HepG2 (cell line): ENCODE measurements around the gene CCDC66. TPM values are rescaled to one million over a fixed set of nuclear protein-coding genes. Genes with fewer than 3 reads are reported as not detected.
A peak's percentile ranks its signal among the peaks of the same experiment; 100 is the strongest.

Source experiments
- ATAC-seq: fragments of 200-7000 bp; cut with Tn5 transposase; 3 replicates; pipeline ENCODE4 v1.9.1; 2020; ENCODE audit warnings: mild to moderate bottlenecking, moderate library complexity
- BruUV-seq: library from RNA; stranded (reverse); fragments of 400-500 nt; replicated peaks from 2 replicates; lab custom pipeline; 2021; lab: Mats Ljungman, UMichigan
- CTCF ChIA-PET: fragments of 300-600 bp; formaldehyde crosslinking; extraction: SDS; loops from one replicate; lab custom pipeline; 2021; ENCODE audit warnings: low total read pairs, inconsistent platforms, low intra/inter-chr PET ratio; lab: Yijun Ruan, JAX
- POLR2A ChIA-PET: fragments of 350-600 bp; sonication (Branson Sonifier 250); formaldehyde crosslinking; loops from one replicate; lab custom pipeline; 2020; ENCODE audit warnings: antibody characterized with exemption, inconsistent platforms; lab: Yijun Ruan, JAX
- DNase-seq: peaks from one replicate; pipeline ENCODE4 v3.0.0-alpha.2; 2015; ENCODE audit warnings: low spot score
- FAIRE-seq: peaks from 3 replicates; lab custom pipeline; 2011; peaks lifted over from hg19 to GRCh38; lab: Jason Lieb, UNC
- H2AFZ ChIP-seq: one replicate; pipeline ENCODE4 v1.6.1; 2011; ENCODE audit warnings: low read length, inconsistent platforms
- H3K27ac ChIP-seq: fragments of 300-600 bp; 3 replicates; pipeline ENCODE4 v1.8.0; 2011; ENCODE audit warnings: mixed run types, mild to moderate bottlenecking, mixed read lengths, low read length, inconsistent platforms; ENCODE audit not compliant: insufficient read depth; ENCODE audit errors: extremely low read length
- H3K27me3 ChIP-seq, 2 experiments: fragments of 200-600 bp in 1 of 2; 2 replicates in 1 of 2; 3 replicates in 1 of 2; pipeline versions ENCODE4 v1.6.0 to v1.8.0; 2011; ENCODE audit warnings: low read length in 2 of 2, mild to moderate bottlenecking in 2 of 2, moderate library complexity in 2 of 2, inconsistent platforms in 1 of 2; ENCODE audit not compliant: insufficient read depth in 2 of 2, control insufficient read depth in 1 of 2
- H3K36me3 ChIP-seq, 2 experiments: fragments of 200-600 bp in 1 of 2; replicated peaks in 1 of 2; 2 replicates in 1 of 2; 3 replicates in 1 of 2; pipeline versions ENCODE4 v1.5.1 to v1.8.0; 2011; ENCODE audit warnings: low read length in 2 of 2, inconsistent platforms in 1 of 2; ENCODE audit not compliant: insufficient read depth in 2 of 2, control insufficient read depth in 1 of 2
- H3K4me1 ChIP-seq: 2 replicates; pipeline ENCODE4 v1.5.1; 2012; ENCODE audit warnings: low read length, inconsistent platforms; ENCODE audit not compliant: insufficient read depth
- H3K4me2 ChIP-seq: 2 replicates; pipeline ENCODE4 v1.6.0; 2011; ENCODE audit warnings: low read depth, low read length, inconsistent platforms
- H3K4me3 ChIP-seq, 3 experiments: fragments of 200-600 bp in 1 of 3; sonication (generic), shearing (Covaris generic) in 1 of 3; replicated peaks in 1 of 3; 2 replicates each; pipeline ENCODE4 v1.5.1; 2011 to 2016; ENCODE audit warnings: low read length in 3 of 3, inconsistent platforms in 2 of 3, low read depth in 2 of 3, mild to moderate bottlenecking in 2 of 3, control low read depth in 1 of 3, mixed read lengths in 1 of 3; ENCODE audit not compliant: insufficient read depth in 1 of 3
- H3K79me2 ChIP-seq: one replicate; pipeline ENCODE4 v1.6.1; 2011; ENCODE audit warnings: low read length, inconsistent platforms; ENCODE audit not compliant: insufficient read depth
- H3K9ac ChIP-seq: 2 replicates; pipeline ENCODE4 v1.6.0; 2011; ENCODE audit warnings: mild to moderate bottlenecking, low read depth, low read length, inconsistent platforms; ENCODE audit not compliant: insufficient read depth
- H3K9me3 ChIP-seq: 2 replicates; pipeline ENCODE4 v1.5.1; 2012; ENCODE audit warnings: mild to moderate bottlenecking, low read length
- H4K20me1 ChIP-seq: 2 replicates; pipeline ENCODE4 v1.6.0; 2011; ENCODE audit warnings: inconsistent platforms, mild to moderate bottlenecking, low read length, moderate library complexity; ENCODE audit not compliant: insufficient read depth
- ARHGAP35 ChIP-seq: sonication (generic); formaldehyde crosslinking; IDR thresholded peaks from 2 replicates; pipeline ENCODE4 v1.9.0; 2022; ENCODE audit warnings: mild to moderate bottlenecking, inconsistent platforms, moderate library complexity, missing genetic modification reagents, borderline replicate concordance
- KLF6 ChIP-seq: IDR thresholded peaks from 2 replicates; pipeline ENCODE4 v1.8.0; 2016; ENCODE audit warnings: missing biosample characterization, missing genetic modification reagents
- NCOR1 ChIP-seq: fragments of 200-600 bp; sonication (generic); IDR thresholded peaks from 2 replicates; pipeline ENCODE4 v1.7.0; 2017; ENCODE audit warnings: antibody characterized with exemption, low read length, borderline replicate concordance
- NFE2L2 ChIP-seq: fragments of 150-350 bp; IDR thresholded peaks from 2 replicates; pipeline ENCODE4 v1.6.1; 2014; ENCODE audit warnings: low read length
- NKX3-1 ChIP-seq: sonication (generic); formaldehyde crosslinking; IDR thresholded peaks from 2 replicates; pipeline ENCODE4 v1.5.0; 2020; ENCODE audit warnings: missing genetic modification reagents
- SMAD9 ChIP-seq: sonication (generic); formaldehyde crosslinking; IDR thresholded peaks from 2 replicates; pipeline ENCODE4 v1.5.1; 2020; ENCODE audit warnings: mild to moderate bottlenecking, missing genetic modification reagents
- ZNF431 ChIP-seq: sonication (generic); formaldehyde crosslinking; IDR thresholded peaks from 2 replicates; pipeline ENCODE4 v1.9.0; 2022; ENCODE audit warnings: missing genetic modification reagents, low read depth, mild to moderate bottlenecking, borderline replicate concordance
- ZNF670 ChIP-seq: sonication (generic); formaldehyde crosslinking; IDR thresholded peaks from 2 replicates; pipeline ENCODE4 v1.8.0; 2022; ENCODE audit warnings: mild to moderate bottlenecking, missing genetic modification reagents, borderline replicate concordance
- WGBS: methylation state at CpG from one replicate; pipeline ENCODE4 v1.1.6; 2017; ENCODE audit warnings: low lambda C conversion rate; 5-methylcytosine and 5-hydroxymethylcytosine counted together
- in situ Hi-C: cut with HindIII; loops from 2 replicates; pipeline ENCODE4 v1.10.0; 2017; ENCODE audit warnings: low pct_unique_long_range_greater_than_20kb; ENCODE audit not compliant: extremely low pct_ligation_motif_present
- intact Hi-C: fragments of 100-400 bp; cut with micrococcal nuclease; formaldehyde crosslinking; loops from one replicate; pipeline ENCODE4 v1.10.0; 2022; ENCODE audit not compliant: unreplicated experiment
- polyA plus RNA-seq, 8 experiments: library from polyadenylated mRNA; depleted of rRNA in 3 of 8; stranded (reverse) in 7 of 8; unstranded in 1 of 8; fragments of >200 nt; fragmentation: Illumina TruSeq in 4 of 8; extraction: Trizol in 4 of 8; gene quantifications; 2 replicates each; pipeline versions ENCODE4 v1.2.1 to v1.2.3, GENCODE V29; 2011 to 2016; ENCODE audit warnings: low read depth in 4 of 8, missing spikeins in 1 of 8, mixed read lengths in 1 of 8; ENCODE audit not compliant: insufficient read depth in 1 of 8
- total RNA-seq, 5 experiments: library from RNA; depleted of rRNA; stranded (reverse); fragments of >200 nt; fragmentation: Illumina TruSeq; extraction: Trizol; gene quantifications; 2 replicates each; pipeline ENCODE4 v1.2.3, GENCODE V29; 2016; ENCODE audit warnings: low read depth in 1 of 5

The CCDC66 gene
- total and polyA plus RNA-seq, 2 of the 13 experiments (the other 11 are each of a cell fraction or from before 2014, with no cell fraction given), result 8.4 to 19.9 TPM

- TF ChIP-seq NFE2L2 (peak; percentile 84), NKX3-1 (CRISPR knock-in tag) (no peak), ZNF431 (CRISPR knock-in tag) (no peak), ZNF670 (CRISPR knock-in tag) (no peak)
Measured at GRCh38 chr3:56616478-56617006, 59.6 kb downstream of the CCDC66 start (continued).

GRCh38 chr3:56620371-56620770 is 63.4 kb downstream of the CCDC66 start:
- CTCF ChIA-PET, result no interaction called here
- no peak for TF ChIP-seq NCOR1
- TF ChIP-seq SMAD9 (CRISPR knock-in tag), result no peak
- TF ChIP-seq ARHGAP35 (CRISPR knock-in tag), result no peak
- TF ChIP-seq KLF6 (CRISPR knock-in tag), result no peak
- in situ Hi-C loops, result no loop called here
- Histone ChIP-seq H3K27ac (no peak overlapping the region), H3K4me1 (no peaks in the 10 kb centered on the region), H3K9ac (no peak overlapping the region), H4K20me1 (no peaks in the 10 kb centered on the region), H3K79me2 (no peaks in the 10 kb centered on the region), H3K4me2 (no peak overlapping the region), H3K4me3 (no peak overlapping the region), H3K9me3 (no peaks in the 10 kb centered on the region), H2AFZ (no peak overlapping the region), H3K27me3 (no peaks in the 10 kb centered on the region), H3K36me3 (peaks cover 7 to 44% of the 10 kb centered on the region in 2 experiments)
- intact Hi-C loops, result no loop called here
- WGBS, result 97% methylated on average over 2 of the region's 2 CpGs
- DNase-seq (no peak), ATAC-seq (no peak), FAIRE-seq (no peak)
- no TSS peak for BruUV-seq
- POLR2A ChIA-PET, result no interaction called here
